ENCODE data around the gene HIPK2.

Gene HIPK2

DNA sequence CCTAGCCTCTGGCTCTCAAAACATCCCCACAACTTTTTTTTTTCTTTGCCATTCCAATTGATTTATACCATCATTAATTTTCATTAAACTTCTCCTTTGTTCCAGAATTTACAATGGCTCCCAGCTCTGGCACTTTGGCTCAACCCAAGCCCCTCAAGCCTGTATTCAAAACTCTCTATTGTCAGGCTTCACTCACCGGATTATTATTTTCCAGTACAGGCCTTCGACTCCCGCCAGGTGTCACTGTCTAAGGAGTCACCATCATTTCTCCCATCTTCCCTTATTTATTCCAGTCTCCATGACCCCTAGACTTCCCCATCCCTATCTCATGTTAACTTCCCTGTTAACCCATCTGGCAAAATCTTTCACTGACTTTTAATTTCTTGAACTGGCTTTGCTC is 67.8 kb downstream of the HIPK2 start:
- Histone ChIP-seq H3F3A (ENCODE audit: low read depth) (no peaks in the 10 kb centered on the region), H3K9ac (ENCODE audit: low read depth, low read length, poor library complexity, severe bottlenecking) (no peak overlapping the region), H4K20me1 (ENCODE audit: insufficient read depth, low read length, poor library complexity, severe bottlenecking) (no peaks in the 10 kb centered on the region), H2AFZ (ENCODE audit: low read length) (no peak overlapping the region), H3K9me3 (ENCODE audit: insufficient read depth, low read depth, low read length) (no peaks in the 10 kb centered on the region), H3K4me1 (ENCODE audit: insufficient read depth, low read length, poor library complexity, severe bottlenecking) (no peaks in the 10 kb centered on the region), H3K4me2 (ENCODE audit: low read depth, low read length, poor library complexity, severe bottlenecking) (no peak overlapping the region), H3K79me2 (ENCODE audit: insufficient read depth, low read length) (no peaks in the 10 kb centered on the region), H3K36me3 (ENCODE audit: insufficient read depth, low read length) (peaks cover 43% of the 10 kb centered on the region), H3K9me2 (replicated peaks; ENCODE audit: low read depth, low read length) (no peaks in the 10 kb centered on the region), H3K27me3 (ENCODE audit: insufficient read depth, low read length, poor library complexity, severe bottlenecking) (no peaks in the 10 kb centered on the region), H3K4me3 (ENCODE audit: low read length, poor library complexity, severe bottlenecking) (no peak overlapping the region)
- TF ChIP-seq EZH2phosphoT487 (IDR thresholded peaks at IDR 0.05; ENCODE audit: borderline replicate concordance): no peak
- no peak for TF ChIP-seq CTCF (conservative IDR thresholded peaks at IDR 0.05; ENCODE audit: low read length)

- Histone ChIP-seq H3F3A (ENCODE audit: low read depth) (no peaks in the 10 kb centered on the region), H3K9ac (ENCODE audit: low read depth, low read length, poor library complexity, severe bottlenecking) (no peak overlapping the region), H3K9me3 (ENCODE audit: insufficient read depth, low read depth, low read length) (no peaks in the 10 kb centered on the region), H3K27me3 (ENCODE audit: insufficient read depth, low read length, poor library complexity, severe bottlenecking) (no peaks in the 10 kb centered on the region), H4K20me1 (ENCODE audit: insufficient read depth, low read length, poor library complexity, severe bottlenecking) (no peaks in the 10 kb centered on the region), H2AFZ (ENCODE audit: low read length) (no peak overlapping the region), H3K9me2 (replicated peaks; ENCODE audit: low read depth, low read length) (no peaks in the 10 kb centered on the region), H3K4me1 (ENCODE audit: insufficient read depth, low read length, poor library complexity, severe bottlenecking) (no peaks in the 10 kb centered on the region), H3K79me2 (ENCODE audit: insufficient read depth, low read length) (no peaks in the 10 kb centered on the region), H3K4me3 (ENCODE audit: low read length, poor library complexity, severe bottlenecking) (no peak overlapping the region), H3K4me2 (ENCODE audit: low read depth, low read length, poor library complexity, severe bottlenecking) (no peak overlapping the region), H3K36me3 (ENCODE audit: insufficient read depth, low read length) (peaks cover 37% of the 10 kb centered on the region)
- TF ChIP-seq CTCF (conservative IDR thresholded peaks at IDR 0.05; ENCODE audit: low read length) (no peak), EZH2phosphoT487 (IDR thresholded peaks at IDR 0.05; ENCODE audit: borderline replicate concordance) (no peak)
These were observed 68.3 kb downstream of the HIPK2 start for GRCh38 chr7:139709485-139709884.

GRCh38 chr7:139708541-139708940 is 69.3 kb downstream of the HIPK2 start:
- Histone ChIP-seq H3F3A (ENCODE audit: low read depth) (no peaks in the 10 kb centered on the region), H3K9ac (ENCODE audit: low read depth, low read length, poor library complexity, severe bottlenecking) (no peak overlapping the region), H3K4me3 (ENCODE audit: low read length, poor library complexity, severe bottlenecking) (no peak overlapping the region), H3K4me1 (ENCODE audit: insufficient read depth, low read length, poor library complexity, severe bottlenecking) (no peaks in the 10 kb centered on the region), H3K4me2 (ENCODE audit: low read depth, low read length, poor library complexity, severe bottlenecking) (no peak overlapping the region), H3K79me2 (ENCODE audit: insufficient read depth, low read length) (no peaks in the 10 kb centered on the region), H3K36me3 (ENCODE audit: insufficient read depth, low read length) (peaks cover 28% of the 10 kb centered on the region), H3K27me3 (ENCODE audit: insufficient read depth, low read length, poor library complexity, severe bottlenecking) (no peaks in the 10 kb centered on the region), H2AFZ (ENCODE audit: low read length) (no peak overlapping the region), H3K9me2 (replicated peaks; ENCODE audit: low read depth, low read length) (no peaks in the 10 kb centered on the region), H3K9me3 (ENCODE audit: insufficient read depth, low read depth, low read length) (no peaks in the 10 kb centered on the region), H4K20me1 (ENCODE audit: insufficient read depth, low read length, poor library complexity, severe bottlenecking) (no peaks in the 10 kb centered on the region)
- no peak for TF ChIP-seq EZH2phosphoT487 (IDR thresholded peaks at IDR 0.05; ENCODE audit: borderline replicate concordance)
- TF ChIP-seq CTCF (conservative IDR thresholded peaks at IDR 0.05; ENCODE audit: low read length): no peak
